Breast epithelium (tissue), 3 donors: ENCODE data around the gene ST8SIA5.

Experiments used
- POLR2AphosphoS5 ChIP-seq, 3 donors: sonication (generic); formaldehyde crosslinking; IDR thresholded peaks; one replicate each; pipeline ENCODE4 v1.6.1; 2017; ENCODE audit warnings: antibody characterized with exemption in 3 of 3
- TF ChIP-seq, protein P1 (sequence below), 3 donors: fragments of 450-650 bp; IDR thresholded peaks; one replicate each; pipeline ENCODE4 v1.5.1; 2016 to 2017; ENCODE audit warnings: antibody characterized with exemption in 3 of 3, mild to moderate bottlenecking in 3 of 3, moderate library complexity in 3 of 3

DNA sequence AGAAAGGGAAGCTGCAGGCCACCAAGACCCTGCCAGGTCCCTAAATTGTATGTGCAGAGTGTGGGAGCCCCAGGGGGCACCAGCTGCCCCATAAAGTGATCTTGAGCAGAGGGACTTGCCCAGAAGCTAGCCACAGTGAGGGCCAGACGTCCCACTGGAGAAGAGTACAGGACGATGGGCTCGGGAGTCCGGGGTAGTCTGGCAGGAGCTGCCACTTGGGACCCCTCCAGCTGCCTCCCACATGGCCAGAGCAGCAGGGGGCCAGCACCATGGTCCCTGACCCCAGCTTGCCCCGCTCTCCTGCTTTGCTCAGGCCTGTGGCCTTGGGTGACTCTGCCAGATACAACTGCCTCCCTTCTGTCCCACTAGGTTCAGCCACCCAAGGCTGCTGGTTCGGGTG lies 88.2 kb downstream of the ST8SIA5 start:
- TF ChIP-seq, protein P1, sequence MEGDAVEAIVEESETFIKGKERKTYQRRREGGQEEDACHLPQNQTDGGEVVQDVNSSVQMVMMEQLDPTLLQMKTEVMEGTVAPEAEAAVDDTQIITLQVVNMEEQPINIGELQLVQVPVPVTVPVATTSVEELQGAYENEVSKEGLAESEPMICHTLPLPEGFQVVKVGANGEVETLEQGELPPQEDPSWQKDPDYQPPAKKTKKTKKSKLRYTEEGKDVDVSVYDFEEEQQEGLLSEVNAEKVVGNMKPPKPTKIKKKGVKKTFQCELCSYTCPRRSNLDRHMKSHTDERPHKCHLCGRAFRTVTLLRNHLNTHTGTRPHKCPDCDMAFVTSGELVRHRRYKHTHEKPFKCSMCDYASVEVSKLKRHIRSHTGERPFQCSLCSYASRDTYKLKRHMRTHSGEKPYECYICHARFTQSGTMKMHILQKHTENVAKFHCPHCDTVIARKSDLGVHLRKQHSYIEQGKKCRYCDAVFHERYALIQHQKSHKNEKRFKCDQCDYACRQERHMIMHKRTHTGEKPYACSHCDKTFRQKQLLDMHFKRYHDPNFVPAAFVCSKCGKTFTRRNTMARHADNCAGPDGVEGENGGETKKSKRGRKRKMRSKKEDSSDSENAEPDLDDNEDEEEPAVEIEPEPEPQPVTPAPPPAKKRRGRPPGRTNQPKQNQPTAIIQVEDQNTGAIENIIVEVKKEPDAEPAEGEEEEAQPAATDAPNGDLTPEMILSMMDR (IDR thresholded peaks at IDR 0.05): no peak
- TF ChIP-seq POLR2AphosphoS5 (IDR thresholded peaks at IDR 0.05): no peak
